NOMO-1 treated with DMSO at 0.1 percent for 48 hours (cell line): ENCODE measurements around the gene TC2N.
"Not testable (repeated sequence)": the region's sequence is repeated elsewhere in the genome, so short reads cannot be mapped to it uniquely, and the experiment has no call there.

Experiments used
- DNase-seq: peaks from one replicate; lab custom pipeline; 2025; ENCODE audit not compliant: unreplicated experiment; lab: John Stamatoyannopoulos, UW

TC2N gene

GRCh38 chr14:91835197-91835919, 32.0 kb downstream of the TC2N start:
- no peak for DNase-seq

DNA sequence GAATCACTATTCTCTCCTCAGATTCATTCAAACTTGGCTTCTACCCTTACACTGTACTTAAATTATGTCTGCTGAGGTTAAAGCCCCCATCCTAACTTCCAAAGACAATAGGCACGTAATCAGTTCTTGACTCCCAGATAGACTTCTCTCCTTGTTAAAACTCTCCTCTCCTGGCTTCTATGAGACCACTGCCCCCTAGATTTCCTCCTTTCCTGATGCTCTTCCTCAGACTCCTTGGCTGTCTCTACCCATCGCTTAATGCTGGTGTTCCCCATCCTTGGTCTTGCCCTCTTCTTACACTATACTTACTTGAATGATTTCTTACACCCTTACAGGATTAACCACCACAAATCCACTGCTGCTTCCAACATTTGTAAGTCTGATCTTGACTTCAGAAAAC, 32.8 kb downstream of the TC2N start:
- DNase-seq, result no peak

DNA sequence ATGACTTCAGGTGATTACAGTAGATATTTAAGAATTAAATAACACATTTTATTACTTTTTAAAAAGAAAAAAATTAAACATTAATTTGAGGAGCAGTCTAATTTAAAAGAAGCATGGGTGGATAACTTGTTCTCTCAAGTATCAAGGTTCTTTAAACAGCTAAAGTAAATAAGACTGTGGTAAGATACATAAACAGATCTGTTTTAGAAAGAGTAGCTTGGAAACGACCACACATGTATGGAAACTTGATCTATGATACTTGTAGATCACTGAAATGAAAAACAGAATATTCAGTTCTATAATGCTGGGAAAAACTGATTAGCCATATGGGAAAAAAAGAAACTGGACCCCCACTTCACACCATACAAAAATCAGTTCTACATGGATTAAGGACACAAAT, 36.0 kb downstream of the TC2N start:
- no peak for DNase-seq

DNA sequence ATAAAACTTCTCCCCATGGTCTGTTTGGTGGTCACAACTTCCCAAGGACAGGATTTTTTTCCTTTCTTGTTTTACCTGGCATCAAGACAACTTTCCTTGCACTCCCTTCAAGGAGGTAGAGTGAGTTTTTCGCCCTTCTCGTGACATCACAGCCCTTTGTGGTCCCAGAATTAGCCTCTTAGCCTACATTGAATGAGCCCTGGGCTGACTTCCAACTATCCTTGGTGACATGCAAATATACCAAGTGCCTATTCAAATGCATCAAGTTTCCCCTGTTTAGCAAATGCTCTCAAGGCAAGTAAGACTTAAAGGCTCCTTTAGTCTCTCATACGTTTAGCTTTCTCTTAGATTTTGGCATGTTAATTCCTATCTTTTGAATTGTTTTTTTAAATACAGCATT, 36.6 kb downstream of the TC2N start:
- DNase-seq, result no peak

- no peak for DNase-seq
Measured at GRCh38 chr14:91829511-91829910, 37.8 kb downstream of the TC2N start.

GRCh38 chr14:91827746-91828145, 39.6 kb downstream of the TC2N start:
- DNase-seq, result no peak

DNA sequence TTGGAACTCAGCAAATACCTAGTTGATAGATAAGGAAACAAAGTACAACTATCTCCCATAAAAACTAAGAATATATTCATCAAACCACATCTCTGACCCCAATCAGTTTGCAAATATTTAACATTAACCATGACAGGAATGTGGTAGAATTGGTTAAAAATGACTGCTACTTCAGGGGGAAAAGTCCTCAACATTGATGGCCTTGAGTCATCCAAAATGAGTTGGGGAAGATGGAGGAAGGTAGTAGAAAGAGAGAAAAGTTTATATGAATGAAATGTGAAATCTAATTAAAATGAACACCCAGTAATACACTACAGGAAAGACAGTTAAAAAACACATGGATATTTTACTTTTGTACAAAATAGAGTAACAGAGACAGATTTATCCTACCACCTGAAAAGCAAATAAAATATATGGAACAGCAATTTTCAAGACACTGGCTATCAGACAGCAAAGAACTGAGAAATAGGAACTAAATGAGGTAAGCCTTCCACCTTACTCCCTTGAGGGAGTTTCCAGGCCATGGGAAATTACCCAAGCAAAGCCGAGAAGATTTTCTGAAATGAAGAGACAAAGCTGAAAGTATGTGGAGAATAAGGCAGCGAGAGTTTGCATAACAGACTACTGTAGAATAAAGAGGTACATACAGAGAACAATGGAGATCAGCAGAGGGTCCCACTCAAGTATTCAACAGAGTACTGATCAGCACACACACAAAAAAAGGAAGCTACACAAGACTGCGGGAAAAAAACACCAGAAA, 49.6 kb downstream of the TC2N start:
- no peak for DNase-seq

DNA sequence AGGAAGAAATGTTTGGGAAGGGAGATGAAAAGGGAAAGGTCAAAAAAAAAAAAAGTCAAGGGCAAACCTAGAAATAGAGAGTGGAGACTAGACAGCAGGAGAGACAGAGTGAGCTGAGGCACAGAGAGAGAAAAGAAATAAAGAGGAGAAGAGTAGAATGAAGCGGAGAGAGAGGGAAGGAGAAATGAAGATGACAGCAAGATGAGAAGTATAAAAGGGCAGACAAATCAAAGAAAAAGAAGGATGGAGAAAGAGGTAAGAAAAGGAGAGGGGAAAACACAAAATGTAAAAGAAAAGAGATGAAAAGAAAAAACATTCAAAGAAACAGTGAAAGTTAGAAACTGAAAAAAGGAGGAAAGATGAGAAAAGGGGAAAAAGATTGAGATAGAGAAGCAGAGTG, 53.0 kb downstream of the TC2N start:
- DNase-seq, result no peak

GRCh38 chr14:91810699-91811098, 56.6 kb downstream of the TC2N start:
- DNase-seq, result no peak

DNA sequence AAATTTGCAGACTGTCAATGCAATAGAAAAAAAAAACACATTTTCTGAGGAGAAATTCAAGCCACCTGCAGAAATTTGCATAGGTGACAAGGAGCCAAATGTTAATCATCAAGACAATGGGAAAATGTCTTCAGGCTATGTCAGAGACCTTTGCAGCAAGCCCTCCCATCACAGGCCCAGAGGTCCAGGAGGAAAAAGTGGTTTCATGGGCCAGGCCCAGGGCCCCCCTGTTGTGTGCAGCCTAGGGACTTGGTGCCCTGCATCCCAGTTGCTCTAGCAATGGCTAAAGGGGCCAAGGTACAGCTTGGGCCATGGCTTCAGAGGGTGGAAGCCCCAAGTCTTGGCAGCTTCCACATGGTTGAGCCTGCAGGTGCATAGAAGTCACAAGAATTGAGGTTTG, 60.6 kb downstream of the TC2N start:
- DNase-seq, result no peak

DNA sequence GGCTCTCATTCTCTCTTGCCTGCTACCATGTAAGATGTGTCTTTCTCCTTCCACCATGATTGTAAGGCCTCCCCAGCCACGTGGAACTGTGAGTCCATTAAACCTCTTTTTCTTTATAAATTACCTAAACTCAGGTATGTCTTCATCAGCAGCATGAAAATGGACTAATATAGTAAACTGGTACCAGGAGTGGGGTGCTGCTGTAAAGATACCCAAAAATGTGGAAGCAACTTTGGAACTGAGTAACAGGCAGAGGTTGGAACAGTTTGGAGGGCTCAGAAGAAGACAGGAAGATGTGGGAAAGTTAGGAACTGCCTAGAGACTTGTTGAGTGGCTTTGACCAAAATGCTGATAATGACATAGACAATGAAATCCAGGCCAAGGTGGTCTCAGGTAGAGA, 61.2 kb downstream of the TC2N start:
- DNase-seq, result not testable (repeated sequence)

DNA sequence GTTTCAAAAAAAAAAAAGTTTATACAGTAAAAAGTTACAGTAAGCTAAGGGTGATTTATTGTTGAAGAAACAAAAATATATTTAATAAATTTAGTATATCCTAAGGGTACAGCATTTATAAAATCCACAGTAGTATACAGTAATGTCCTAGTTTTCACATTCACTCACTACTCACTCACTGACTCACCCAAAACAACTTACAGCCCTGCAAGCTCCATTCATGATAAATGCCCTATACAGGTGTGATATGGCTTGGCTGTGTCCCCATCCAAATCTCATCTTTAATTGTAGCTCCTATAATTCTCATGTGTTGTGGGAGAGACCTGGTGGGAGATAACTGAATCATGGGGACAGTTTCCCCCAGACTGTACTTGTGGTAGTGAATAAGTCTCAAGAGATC, 61.7 kb downstream of the TC2N start:
- no peak for DNase-seq

DNA sequence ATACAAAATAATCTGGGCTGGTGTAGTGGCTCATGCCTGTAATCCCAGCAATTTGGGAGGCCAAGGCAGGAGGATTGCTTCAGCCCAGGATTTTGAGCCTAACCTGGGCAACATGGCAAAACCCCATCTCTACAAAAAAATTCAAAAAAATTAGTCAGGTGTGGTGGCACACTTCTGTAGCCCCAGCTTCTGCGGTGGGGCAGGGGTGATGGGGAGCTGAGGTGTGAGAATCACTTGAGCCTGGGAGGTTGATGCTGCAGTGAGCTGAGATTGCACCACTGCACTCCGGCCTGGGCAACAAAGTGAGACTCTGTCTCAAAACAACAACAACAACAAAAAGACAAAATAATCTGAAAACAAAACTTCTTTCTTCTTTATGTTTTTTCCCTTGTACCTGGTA, 66.0 kb downstream of the TC2N start:
- DNase-seq, result no peak

DNA sequence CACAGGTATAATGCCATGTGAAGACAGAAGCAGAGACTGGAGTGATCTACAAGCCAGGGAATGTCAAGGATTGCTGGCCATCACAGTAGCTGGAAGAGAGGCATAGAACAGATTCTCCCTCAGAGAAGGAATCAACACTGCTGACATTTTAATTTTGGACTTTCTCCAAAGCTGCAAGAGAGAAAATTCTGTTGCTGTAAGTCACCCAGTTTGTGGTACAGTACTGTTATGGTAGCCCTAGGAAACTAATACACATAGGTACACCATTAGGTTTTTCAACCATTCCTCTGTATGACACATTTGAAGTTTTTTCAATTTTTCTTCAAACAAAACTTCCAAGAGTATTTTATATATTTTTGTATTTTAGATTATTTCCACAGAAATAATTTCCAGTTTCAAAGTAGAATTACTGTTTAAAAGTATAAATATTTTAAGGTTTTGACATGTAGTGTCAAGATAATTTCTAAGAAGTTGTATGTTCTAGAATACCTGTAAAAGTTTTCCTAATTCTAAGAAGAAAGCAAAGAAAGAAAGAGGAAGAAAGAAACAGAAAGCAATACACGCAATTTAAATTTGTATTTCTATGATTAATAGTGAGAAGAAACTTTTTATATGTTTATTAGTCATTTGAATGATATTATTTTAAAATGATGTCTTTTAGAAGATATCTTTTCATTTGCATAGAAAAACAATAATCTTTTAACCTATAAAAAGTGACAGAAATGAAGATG, 70.6 kb downstream of the TC2N start:
- no peak for DNase-seq

DNA sequence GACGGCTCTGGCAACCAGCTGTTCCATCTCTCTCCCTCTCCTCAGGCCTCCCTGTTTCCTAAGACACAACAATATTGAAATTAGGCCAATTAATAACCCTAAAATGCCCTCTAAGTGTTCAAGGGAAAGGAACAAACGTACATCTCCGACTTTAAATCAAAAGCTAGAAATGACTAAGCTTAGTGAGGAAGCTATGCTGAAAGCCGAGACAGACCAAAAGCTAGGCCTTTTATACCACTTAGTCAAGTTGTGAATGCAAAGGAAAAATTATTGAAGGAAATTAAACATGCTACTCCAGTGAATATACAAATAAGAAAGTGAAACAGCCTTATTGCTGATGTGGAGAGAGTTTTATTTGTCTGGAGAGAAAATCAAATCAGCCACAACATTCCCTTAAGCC, 73.6 kb downstream of the TC2N start:
- DNase-seq, result no peak

DNA sequence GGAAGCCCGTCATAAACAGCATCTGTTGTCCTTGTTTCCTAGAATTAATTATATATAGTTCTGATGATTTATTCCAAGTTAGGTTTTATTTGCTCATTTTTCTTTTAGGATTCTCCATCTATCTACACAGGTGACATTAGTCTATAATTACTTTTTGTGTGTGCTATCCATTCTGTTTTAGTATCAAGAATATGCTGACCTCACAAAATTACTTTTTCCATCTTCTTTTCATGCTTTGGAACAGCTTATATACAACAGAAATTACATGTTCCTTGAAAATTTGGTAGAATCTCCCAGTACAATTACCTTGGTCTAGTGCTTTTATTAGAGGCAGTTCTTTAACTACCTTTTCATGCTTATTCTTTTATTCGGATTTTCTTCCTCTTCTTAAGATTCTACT, 81.1 kb downstream of the TC2N start:
- no peak for DNase-seq

GRCh38 chr14:91780452-91780851, 86.9 kb downstream of the TC2N start:
- DNase-seq, result peak; percentile 21

GRCh38 chr14:91778217-91778616, 89.1 kb downstream of the TC2N start:
- DNase-seq, result no peak

DNA sequence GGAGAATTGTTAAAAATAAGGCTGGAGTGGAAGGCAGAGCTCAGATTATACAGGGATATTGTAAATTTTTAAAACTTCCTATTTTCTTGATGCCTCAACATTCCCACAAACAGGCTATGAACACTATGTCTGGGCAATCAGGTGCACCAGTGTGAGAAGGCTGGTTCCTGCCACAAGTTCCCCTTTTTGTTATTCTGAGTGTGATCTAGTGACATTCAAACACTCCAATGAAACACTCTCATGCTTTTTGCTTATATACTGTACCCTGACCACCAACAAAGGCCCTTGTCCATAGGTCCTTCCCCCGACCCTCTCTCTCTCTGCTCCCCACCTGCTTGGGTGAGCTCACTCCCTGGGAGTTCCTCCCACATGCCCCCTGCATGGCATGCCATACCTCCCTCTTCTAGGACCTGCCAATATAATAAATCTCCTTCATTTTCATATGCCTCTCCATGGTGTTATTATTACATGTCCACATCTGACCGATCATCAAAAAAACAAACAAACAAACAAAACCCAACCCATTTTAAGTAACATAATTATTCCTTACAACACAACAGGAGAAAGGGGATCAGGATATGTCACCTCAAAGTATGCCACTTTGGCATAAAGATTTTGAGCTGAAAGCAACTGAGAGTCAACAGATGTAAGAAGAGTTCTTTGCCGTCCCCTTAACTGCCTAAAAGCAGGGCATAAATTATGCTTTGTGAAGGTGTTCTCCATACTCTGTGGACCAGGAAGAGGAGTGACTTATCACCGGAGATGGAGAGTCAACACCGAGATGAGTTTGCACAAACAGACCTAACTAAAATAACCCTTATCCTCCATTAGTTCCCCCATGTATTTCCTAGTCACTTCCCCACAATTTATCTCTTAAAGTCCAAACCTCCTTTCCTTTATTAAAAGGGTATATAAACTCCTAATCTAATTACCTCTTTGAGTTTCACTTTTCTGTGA, 92.9 kb downstream of the TC2N start:
- DNase-seq, result peak; percentile 30

GRCh38 chr14:91770185-91770584, 97.2 kb downstream of the TC2N start:
- no peak for DNase-seq
